Sigmoid colon (tissue), 3 donors: ENCODE results near the gene LRRC8D.

Experiments used
- POLR2A ChIP-seq, 2 donors: fragments of 450-650 bp; IDR thresholded peaks; one replicate each; pipeline ENCODE4 v1.6.1; 2016; ENCODE audit warnings: antibody characterized with exemption in 2 of 2, mild to moderate bottlenecking in 2 of 2, moderate library complexity in 2 of 2
- TF ChIP-seq, protein P1 (sequence below), 4 experiments: fragments of 450-650 bp in 3 of 4; fragments of 200-600 bp in 1 of 4; IDR thresholded peaks; one replicate each; pipeline ENCODE4 v1.5.1; 2016 to 2019; ENCODE audit warnings: antibody characterized with exemption in 4 of 4, mild to moderate bottlenecking in 3 of 4, moderate library complexity in 2 of 4

- TF ChIP-seq, protein P1, sequence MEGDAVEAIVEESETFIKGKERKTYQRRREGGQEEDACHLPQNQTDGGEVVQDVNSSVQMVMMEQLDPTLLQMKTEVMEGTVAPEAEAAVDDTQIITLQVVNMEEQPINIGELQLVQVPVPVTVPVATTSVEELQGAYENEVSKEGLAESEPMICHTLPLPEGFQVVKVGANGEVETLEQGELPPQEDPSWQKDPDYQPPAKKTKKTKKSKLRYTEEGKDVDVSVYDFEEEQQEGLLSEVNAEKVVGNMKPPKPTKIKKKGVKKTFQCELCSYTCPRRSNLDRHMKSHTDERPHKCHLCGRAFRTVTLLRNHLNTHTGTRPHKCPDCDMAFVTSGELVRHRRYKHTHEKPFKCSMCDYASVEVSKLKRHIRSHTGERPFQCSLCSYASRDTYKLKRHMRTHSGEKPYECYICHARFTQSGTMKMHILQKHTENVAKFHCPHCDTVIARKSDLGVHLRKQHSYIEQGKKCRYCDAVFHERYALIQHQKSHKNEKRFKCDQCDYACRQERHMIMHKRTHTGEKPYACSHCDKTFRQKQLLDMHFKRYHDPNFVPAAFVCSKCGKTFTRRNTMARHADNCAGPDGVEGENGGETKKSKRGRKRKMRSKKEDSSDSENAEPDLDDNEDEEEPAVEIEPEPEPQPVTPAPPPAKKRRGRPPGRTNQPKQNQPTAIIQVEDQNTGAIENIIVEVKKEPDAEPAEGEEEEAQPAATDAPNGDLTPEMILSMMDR (IDR thresholded peaks at IDR 0.05): no peak
- TF ChIP-seq POLR2A (IDR thresholded peaks at IDR 0.05): no peak
Observed at GRCh38 chr1:89966656-89967055, 145.8 kb downstream of the LRRC8D start.
